ENCODE measurements around the gene BMS1. TPM values are rescaled to one million over a fixed set of nuclear protein-coding genes. Genes with fewer than 3 reads are reported as not detected.
"Not testable (repeated sequence)": the region's sequence is repeated elsewhere in the genome, so short reads cannot be mapped to it uniquely, and the experiment has no call there.

Gene BMS1
- total RNA-seq, 4 donors from 2014 or later, result 11.5 to 17.4 (median 16.7) TPM

- Histone ChIP-seq H3K9me3 (no peaks in the 10 kb centered on the region), H3K4me1 (peaks cover 0 to 10% (median 7%) of the 10 kb centered on the region in 3 donors), H3K4me3 (peak overlapping the region; percentile 19 to 62 (median 38)), H3K27me3 (peaks cover 0 to 30% (median 0%) of the 10 kb centered on the region in 4 donors), H3K27ac (no peak overlapping the region), H3K36me3 (peaks cover 0 to 10% (median 1%) of the 10 kb centered on the region in 3 donors)
- DNase-seq, result no peak
- WGBS, 2 donors, result 1 to 6% methylated on average over 6 to 32 of the region's 60 CpGs
- intact Hi-C loops (cut with DNase I), result no loop called here
- TF ChIP-seq POLR2A (IDR thresholded peaks at IDR 0.05), result no peak
- TF ChIP-seq CTCF (IDR thresholded peaks at IDR 0.05), result no peak
These were observed 54.3 kb downstream of the BMS1 start for GRCh38 chr10:42836771-42837468.

- intact Hi-C loops (cut with DNase I); H3K9me3 ChIP-seq; H3K4me3 ChIP-seq; H3K27ac ChIP-seq; H3K4me1 ChIP-seq; H3K36me3 ChIP-seq; DNase-seq: not testable (repeated sequence)
- WGBS, 2 donors, result 15 to 35% methylated on average over 4 to 5 of the region's 5 CpGs
- H3K27me3 ChIP-seq, result peaks cover 0 to 31% (median 0%) of the 10 kb centered on the region in 4 donors
These were observed 62.2 kb downstream of the BMS1 start for GRCh38 chr10:42844810-42845209.

- intact Hi-C loops (cut with DNase I); H3K4me1 ChIP-seq; DNase-seq; H3K9me3 ChIP-seq; H3K27ac ChIP-seq; H3K4me3 ChIP-seq; H3K36me3 ChIP-seq: not testable (repeated sequence)
- no CpG with 5 or more reads among the region's 28 CpGs for WGBS, 2 donors
- H3K27me3 ChIP-seq, result peaks cover 0 to 38% (median 0%) of the 10 kb centered on the region in 4 donors
These were observed 64.7 kb downstream of the BMS1 start for GRCh38 chr10:42847261-42847660.

- H3K9me3 ChIP-seq, result no peaks in the 10 kb centered on the region
- no peaks in the 10 kb centered on the region for H3K36me3 ChIP-seq
- no peak for DNase-seq
- no peak for TF ChIP-seq POLR2A (IDR thresholded peaks at IDR 0.05)
- TF ChIP-seq CTCF (IDR thresholded peaks at IDR 0.05), result no peak
- H3K4me3 ChIP-seq, result no peak overlapping the region
- peaks cover 0 to 29% (median 0%) of the 10 kb centered on the region in 4 donors for H3K27me3 ChIP-seq
- no peak overlapping the region for H3K27ac ChIP-seq
- 32 to 45% methylated on average over 4 of the region's 4 CpGs for WGBS, 2 donors
- no peaks in the 10 kb centered on the region for H3K4me1 ChIP-seq
- intact Hi-C loops (cut with DNase I), result no loop called here
These were observed 68.3 kb downstream of the BMS1 start for GRCh38 chr10:42850931-42851330.

GRCh38 chr10:42859256-42859655, 76.7 kb downstream of the BMS1 start:
- 57 to 61% methylated on average over 14 to 15 of the region's 15 CpGs for WGBS, 2 donors
- no peaks in the 10 kb centered on the region for H3K36me3 ChIP-seq
- peaks cover 0 to 54% (median 0%) of the 10 kb centered on the region in 4 donors for H3K27me3 ChIP-seq
- intact Hi-C loops (cut with DNase I), result no loop called here
- H3K4me1 ChIP-seq, result no peaks in the 10 kb centered on the region
- no peaks in the 10 kb centered on the region for H3K9me3 ChIP-seq
- no peak for DNase-seq
- no peak overlapping the region for H3K27ac ChIP-seq
- H3K4me3 ChIP-seq, result no peak overlapping the region
- TF ChIP-seq POLR2A (IDR thresholded peaks at IDR 0.05), result no peak
- TF ChIP-seq CTCF (IDR thresholded peaks at IDR 0.05), result no peak

GRCh38 chr10:42860016-42860415, 77.4 kb downstream of the BMS1 start:
- intact Hi-C loops (cut with DNase I); H3K36me3 ChIP-seq; H3K9me3 ChIP-seq; H3K4me3 ChIP-seq; H3K4me1 ChIP-seq; H3K27ac ChIP-seq; DNase-seq: not testable (repeated sequence)
- 69 to 83% methylated on average over 7 to 8 of the region's 11 CpGs for WGBS, 2 donors
- peaks cover 0 to 62% (median 0%) of the 10 kb centered on the region in 4 donors for H3K27me3 ChIP-seq

GRCh38 chr10:42862801-42863200, 80.2 kb downstream of the BMS1 start:
- DNase-seq; H3K9me3 ChIP-seq; H3K4me3 ChIP-seq; H3K27ac ChIP-seq; intact Hi-C loops (cut with DNase I); H3K36me3 ChIP-seq: not testable (repeated sequence)
- 68 to 69% methylated on average over 6 of the region's 6 CpGs for WGBS, 2 donors
- peaks cover 0 to 74% (median 2%) of the 10 kb centered on the region in 4 donors for H3K27me3 ChIP-seq
- H3K4me1 ChIP-seq, result peaks cover 8 to 13% (median 9%) of the 10 kb centered on the region in 3 donors
